Stomach (tissue), 9 donors: Measurements from ENCODE around the gene BRD3. TPM values are rescaled to one million over a fixed set of nuclear protein-coding genes. Genes with fewer than 3 reads are reported as not detected.

Source experiments
- DNase-seq, 2 donors: peaks; one replicate each; pipeline versions ENCODE4 v3.0.0 to v3.0.0-alpha.2; 2013 to 2019
- H3K27ac ChIP-seq, 5 donors: fragments of 200-600 bp in 4 of 5; sonication (generic) in 4 of 5; one replicate each; pipeline ENCODE4 v1.5.1; 2013 to 2019; ENCODE audit warnings: mild to moderate bottlenecking in 1 of 5, moderate library complexity in 1 of 5
- H3K27me3 ChIP-seq, 3 donors: fragments of 200-600 bp; sonication (generic); one replicate each; pipeline ENCODE4 v1.5.1; 2017 to 2019; ENCODE audit warnings: mixed run types in 1 of 3
- H3K36me3 ChIP-seq, 4 donors: fragments of 200-600 bp; sonication (generic); 1 replicate in 3 of 4; 2 replicates in 1 of 4; pipeline ENCODE4 v1.5.1; 2016 to 2019
- H3K4me1 ChIP-seq, 4 donors: fragments of 200-600 bp; sonication (generic); one replicate each; pipeline ENCODE4 v1.5.1; 2016 to 2019
- H3K4me3 ChIP-seq, 4 donors: fragments of 200-600 bp; sonication (generic) in 3 of 4; one replicate each; pipeline ENCODE4 v1.5.1; 2016 to 2019; ENCODE audit warnings: mild to moderate bottlenecking in 1 of 4
- H3K9me3 ChIP-seq, 4 donors: fragments of 200-600 bp; sonication (generic); one replicate each; pipeline ENCODE4 v1.5.1; 2016 to 2019
- EP300 ChIP-seq: sonication (generic); formaldehyde crosslinking; IDR thresholded peaks from one replicate; pipeline ENCODE4 v1.6.1; 2017; ENCODE audit warnings: antibody characterized with exemption
- POLR2A ChIP-seq, 4 donors: fragments of 450-650 bp; IDR thresholded peaks; one replicate each; pipeline ENCODE4 v1.6.1; 2016; ENCODE audit warnings: antibody characterized with exemption in 4 of 4, control low read depth in 2 of 4, mild to moderate bottlenecking in 1 of 4, moderate library complexity in 1 of 4
- POLR2AphosphoS5 ChIP-seq, 3 donors: sonication (generic); formaldehyde crosslinking; IDR thresholded peaks; one replicate each; pipeline ENCODE4 v1.6.1; 2016; ENCODE audit warnings: antibody characterized with exemption in 3 of 3
- whole genome bisulfite sequencing, 5 donors: extraction: QIAGEN DNeasy Blood & Tissue Kit in 3 of 5; methylation state at CpG; one replicate each; pipeline versions ENCODE4 v1.1.5 to v1.1.7; 2013 to 2018; 5-methylcytosine and 5-hydroxymethylcytosine counted together
- intact Hi-C: fragments of 100-400 bp; cut with DNase I; formaldehyde crosslinking; loops from one replicate; pipeline ENCODE4 v1.15.1; 2023; ENCODE audit warnings: low total_unique reads
- polyA plus RNA-seq, 3 donors: library from polyadenylated mRNA; stranded (reverse); fragments of 200-250 nt; gene quantifications; one replicate each; pipeline ENCODE4 v1.2.3, GENCODE V29; 2013
- total RNA-seq, 5 donors: library from RNA; depleted of rRNA; stranded (reverse); fragments of >200 nt; gene quantifications; one replicate each; pipeline versions ENCODE4 v1.1.0 to v1.2.3, GENCODE V29; 2014 to 2016
- TF ChIP-seq, protein P1 (sequence below), 7 experiments: fragments of 450-650 bp in 4 of 7; fragments of 200-600 bp in 3 of 7; sonication (generic) in 3 of 7; IDR thresholded peaks; one replicate each; pipeline ENCODE4 v1.5.1; 2016 to 2019; ENCODE audit warnings: antibody characterized with exemption in 7 of 7, control low read depth in 2 of 7, mild to moderate bottlenecking in 1 of 7
- donor health status: healthy with polysubstance abuse.
- donor health status: Bipolar disorder and iron deficiency.
- donor health status: healthy.

BRD3 gene
- total and polyA plus RNA-seq, 8 donors = 6.4 to 29.0 (median 16.7) TPM

DNA sequence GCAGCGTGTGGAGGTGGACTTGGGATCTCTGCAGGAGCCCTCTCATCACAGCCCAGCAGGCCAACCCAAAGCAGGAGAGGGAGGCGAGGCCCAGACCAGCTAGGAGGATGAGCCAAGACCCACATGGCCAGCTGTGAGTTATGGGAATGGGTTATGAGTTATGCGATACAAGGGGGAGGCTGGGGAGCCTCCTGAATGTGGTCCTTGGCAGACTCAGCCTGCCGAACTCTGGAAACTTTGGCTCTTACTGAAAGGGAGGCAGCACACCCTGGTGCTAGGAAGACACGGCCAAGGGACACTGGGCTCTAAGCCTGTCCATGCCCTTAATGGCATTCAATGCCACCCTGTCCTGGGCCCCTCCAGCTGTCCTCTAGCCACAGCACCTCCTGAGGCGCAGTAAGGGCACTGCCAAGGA is 68.0 kb downstream of the BRD3 start:
- Histone ChIP-seq H3K4me1 (no peaks in the 10 kb centered on the region), H3K9me3 (no peaks in the 10 kb centered on the region), H3K27ac (no peak overlapping the region), H3K4me3 (no peak overlapping the region), H3K36me3 (no peaks in the 10 kb centered on the region), H3K27me3 (peaks cover 0 to 21% (median 3%) of the 10 kb centered on the region in 3 donors)
- no peak for TF ChIP-seq POLR2AphosphoS5 (IDR thresholded peaks at IDR 0.05)
- TF ChIP-seq, protein P1, sequence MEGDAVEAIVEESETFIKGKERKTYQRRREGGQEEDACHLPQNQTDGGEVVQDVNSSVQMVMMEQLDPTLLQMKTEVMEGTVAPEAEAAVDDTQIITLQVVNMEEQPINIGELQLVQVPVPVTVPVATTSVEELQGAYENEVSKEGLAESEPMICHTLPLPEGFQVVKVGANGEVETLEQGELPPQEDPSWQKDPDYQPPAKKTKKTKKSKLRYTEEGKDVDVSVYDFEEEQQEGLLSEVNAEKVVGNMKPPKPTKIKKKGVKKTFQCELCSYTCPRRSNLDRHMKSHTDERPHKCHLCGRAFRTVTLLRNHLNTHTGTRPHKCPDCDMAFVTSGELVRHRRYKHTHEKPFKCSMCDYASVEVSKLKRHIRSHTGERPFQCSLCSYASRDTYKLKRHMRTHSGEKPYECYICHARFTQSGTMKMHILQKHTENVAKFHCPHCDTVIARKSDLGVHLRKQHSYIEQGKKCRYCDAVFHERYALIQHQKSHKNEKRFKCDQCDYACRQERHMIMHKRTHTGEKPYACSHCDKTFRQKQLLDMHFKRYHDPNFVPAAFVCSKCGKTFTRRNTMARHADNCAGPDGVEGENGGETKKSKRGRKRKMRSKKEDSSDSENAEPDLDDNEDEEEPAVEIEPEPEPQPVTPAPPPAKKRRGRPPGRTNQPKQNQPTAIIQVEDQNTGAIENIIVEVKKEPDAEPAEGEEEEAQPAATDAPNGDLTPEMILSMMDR (IDR thresholded peaks at IDR 0.05) = no peak
- TF ChIP-seq POLR2A (IDR thresholded peaks at IDR 0.05) = no peak
- no peak for TF ChIP-seq EP300
- WGBS, 5 donors = 74 to 86% (median 76%) methylated on average over 6 of the region's 6 CpGs
- DNase-seq = no peak
- intact Hi-C loops = loop anchor here (5.0 kb wide), 1 partner anchor 208 kb away; no protein-coding TSS in a partner anchor

DNA sequence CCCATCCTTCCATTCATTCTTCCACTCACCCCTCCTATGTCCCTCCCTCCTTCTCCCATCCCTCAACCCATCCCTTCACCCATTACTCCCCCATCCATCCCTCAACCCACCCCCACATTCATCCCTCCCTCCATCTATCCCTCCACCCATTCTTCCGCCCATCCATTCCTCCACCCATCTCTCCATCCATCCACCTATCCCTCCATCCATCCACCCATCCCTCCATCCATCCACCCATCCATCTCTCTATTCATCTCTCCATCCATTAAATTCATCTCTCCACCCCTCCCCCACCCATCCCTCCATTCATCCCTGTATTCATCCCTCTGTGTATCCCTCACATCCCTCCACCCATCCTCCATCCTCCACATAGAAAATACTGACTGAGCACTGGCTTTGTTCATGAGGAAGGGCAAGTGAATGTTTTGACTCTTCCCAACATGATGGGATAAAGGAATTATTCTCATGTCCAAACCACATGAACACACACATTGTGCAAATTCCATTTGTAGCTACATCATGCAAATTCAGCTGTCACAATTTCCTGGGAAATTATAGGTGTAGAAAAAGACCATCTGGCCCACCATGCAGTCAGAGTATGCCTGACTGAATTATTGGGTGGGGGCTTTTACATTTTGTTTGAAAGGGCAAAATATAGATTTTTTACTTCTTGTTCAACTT is 68.8 kb downstream of the BRD3 start:
- DNase-seq = no peak
- Histone ChIP-seq H3K9me3 (no peaks in the 10 kb centered on the region), H3K27ac (no peak overlapping the region), H3K4me1 (peaks cover 3 to 5% (median 5%) of the 10 kb centered on the region in 4 donors), H3K36me3 (no peaks in the 10 kb centered on the region), H3K4me3 (no peak overlapping the region), H3K27me3 (peaks cover 0 to 13% (median 3%) of the 10 kb centered on the region in 3 donors)
- intact Hi-C loops = loop anchor here (5.0 kb wide), 1 partner anchor 207 kb away; no protein-coding TSS in a partner anchor
- TF ChIP-seq POLR2AphosphoS5 (IDR thresholded peaks at IDR 0.05) (no peak), POLR2A (IDR thresholded peaks at IDR 0.05) (no peak), EP300 (no peak)
- TF ChIP-seq, protein P1 (IDR thresholded peaks at IDR 0.05) = no peak
- 95 to 100% (median 96%) methylated on average over 1 of the region's 1 CpG for WGBS, 5 donors

DNA sequence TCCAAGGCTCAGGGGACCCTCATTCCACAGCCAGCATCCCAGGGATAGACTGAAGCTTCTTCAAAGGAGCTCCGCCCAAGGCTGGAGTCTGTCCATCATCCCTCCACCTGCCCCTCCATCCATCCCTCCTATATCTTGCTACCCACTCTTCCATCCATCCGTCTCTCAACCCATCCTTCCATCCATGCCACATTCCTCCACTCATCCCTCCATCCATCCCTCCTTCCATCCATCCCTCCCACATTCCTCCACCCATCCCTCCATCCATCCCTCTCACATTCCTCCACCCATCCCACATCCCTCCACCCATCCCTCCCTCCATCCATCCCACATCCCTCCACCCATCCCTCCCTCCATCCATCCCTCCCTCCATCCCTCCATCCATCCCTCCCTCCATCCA is 70.2 kb downstream of the BRD3 start:
- Histone ChIP-seq H3K27ac (no peak overlapping the region), H3K27me3 (peaks cover 0 to 19% (median 3%) of the 10 kb centered on the region in 3 donors), H3K36me3 (no peaks in the 10 kb centered on the region), H3K4me1 (peaks cover 13 to 18% (median 18%) of the 10 kb centered on the region in 4 donors), H3K4me3 (no peak overlapping the region), H3K9me3 (no peaks in the 10 kb centered on the region)
- 84 to 100% (median 88%) methylated on average over 2 of the region's 2 CpGs for WGBS, 5 donors
- no peak for DNase-seq
- intact Hi-C loops = loop anchor here (5.0 kb wide), 1 partner anchor 205 kb away; no protein-coding TSS in a partner anchor
- TF ChIP-seq, protein P1 (IDR thresholded peaks at IDR 0.05) = no peak
- TF ChIP-seq EP300 (no peak), POLR2A (IDR thresholded peaks at IDR 0.05) (no peak), POLR2AphosphoS5 (IDR thresholded peaks at IDR 0.05) (no peak)

DNA sequence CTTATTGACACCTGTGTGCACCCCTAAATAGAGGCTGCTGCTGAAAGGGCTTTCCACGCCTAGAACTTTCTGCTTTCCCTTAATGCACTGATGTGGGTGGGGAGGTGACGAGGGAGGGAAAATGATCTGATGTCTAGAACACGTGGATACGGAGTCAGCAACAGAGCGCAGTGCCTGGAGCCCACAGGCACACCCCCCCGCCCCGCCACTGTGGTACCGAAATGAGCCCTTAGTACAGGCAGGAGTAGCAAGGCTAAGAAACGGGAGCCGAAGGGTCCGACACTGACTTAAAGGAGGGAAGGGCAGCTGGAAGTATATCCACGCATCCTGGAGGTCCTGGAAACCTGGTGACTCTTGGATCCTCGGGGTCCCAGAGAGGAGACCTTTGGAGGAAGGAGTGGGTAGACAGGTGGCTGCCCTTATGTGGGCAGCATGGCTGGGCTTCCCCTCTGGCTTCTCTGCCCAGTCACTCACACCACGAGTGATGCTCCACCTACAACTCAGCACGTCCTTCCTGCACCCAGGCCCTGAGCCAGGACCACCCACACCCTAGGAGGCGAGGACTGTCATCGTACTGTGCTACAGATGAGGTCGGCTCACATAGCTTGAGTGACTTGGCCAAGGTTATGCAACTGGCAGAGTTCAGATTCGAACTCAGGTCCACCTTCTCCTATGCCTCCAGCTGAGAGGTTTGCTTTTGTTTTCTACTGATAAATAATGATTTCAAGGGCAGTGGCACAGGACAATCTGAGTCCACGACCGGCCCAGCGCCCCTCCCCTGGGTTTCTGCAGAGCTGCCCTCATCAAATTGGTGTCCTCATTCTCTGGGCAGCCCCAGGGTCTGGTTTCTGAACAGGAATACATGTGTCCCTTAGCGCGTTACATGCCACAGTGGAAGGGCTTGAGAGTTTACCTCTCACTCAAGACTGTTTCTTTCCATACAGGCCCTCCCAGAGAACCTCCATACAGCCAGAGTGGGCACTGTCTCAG is 71.0 kb downstream of the BRD3 start:
- Histone ChIP-seq H3K36me3 (no peaks in the 10 kb centered on the region), H3K4me3 (no peak overlapping the region), H3K27me3 (peaks cover 0 to 25% (median 3%) of the 10 kb centered on the region in 3 donors), H3K9me3 (no peaks in the 10 kb centered on the region), H3K27ac (no peak overlapping the region), H3K4me1 (peaks cover 13 to 18% (median 18%) of the 10 kb centered on the region in 4 donors)
- DNase-seq = no peak
- TF ChIP-seq, protein P1 (IDR thresholded peaks at IDR 0.05) = no peak
- no peak for TF ChIP-seq POLR2A (IDR thresholded peaks at IDR 0.05)
- TF ChIP-seq EP300 = no peak
- TF ChIP-seq POLR2AphosphoS5 (IDR thresholded peaks at IDR 0.05) = no peak
- WGBS, 5 donors = 50 to 68% (median 58%) methylated on average over 24 of the region's 24 CpGs
- intact Hi-C loops = loop anchor here (5.0 kb wide), 1 partner anchor 205 kb away; no protein-coding TSS in a partner anchor
